Progenitor cell of endocrine pancreas (in vitro differentiated cells): ENCODE results near the gene DOK1. TPM values are rescaled to one million over a fixed set of nuclear protein-coding genes. Genes with fewer than 3 reads are reported as not detected.

ENCODE experiments used
- DNase-seq: peaks from one replicate; pipeline ENCODE4 v3.0.0; 2021; ENCODE audit warnings: low spot score; ENCODE audit not compliant: unreplicated experiment
- H3K27ac Mint-ChIP-seq: 2 replicates; pipeline ENCODE4 v1.8.0; 2021; ENCODE audit warnings: mild to moderate bottlenecking, moderate library complexity, mixed read lengths
- H3K27me3 Mint-ChIP-seq: 2 replicates; pipeline ENCODE4 v1.8.0; 2021; ENCODE audit warnings: mixed read lengths
- H3K36me3 Mint-ChIP-seq: 2 replicates; pipeline ENCODE4 v1.8.0; 2022; ENCODE audit warnings: mixed read lengths; ENCODE audit not compliant: insufficient read depth
- H3K4me1 Mint-ChIP-seq: 2 replicates; pipeline ENCODE4 v1.8.0; 2021; ENCODE audit warnings: low read depth, mixed read lengths
- H3K4me3 Mint-ChIP-seq: 2 replicates; pipeline ENCODE4 v1.8.0; 2021; ENCODE audit warnings: low read depth, mild to moderate bottlenecking, moderate library complexity, mixed read lengths
- H3K9me3 Mint-ChIP-seq: 2 replicates; pipeline ENCODE4 v1.8.0; 2021; ENCODE audit warnings: low read depth, mixed read lengths
- total RNA-seq: library from RNA; stranded (reverse); gene quantifications from 2 replicates; pipeline ENCODE4 v1.2.1, GENCODE V29; 2021
- TF ChIP-seq, protein P1 (sequence below): fragments of 200-600 bp; sonication (generic); IDR thresholded peaks from one replicate; pipeline ENCODE4 v1.5.0; 2021; ENCODE audit warnings: antibody characterized with exemption, mild to moderate bottlenecking; ENCODE audit not compliant: unreplicated experiment

Gene DOK1
- total RNA-seq, 1 donor from 2014 or later, result 18.5 TPM

DNA sequence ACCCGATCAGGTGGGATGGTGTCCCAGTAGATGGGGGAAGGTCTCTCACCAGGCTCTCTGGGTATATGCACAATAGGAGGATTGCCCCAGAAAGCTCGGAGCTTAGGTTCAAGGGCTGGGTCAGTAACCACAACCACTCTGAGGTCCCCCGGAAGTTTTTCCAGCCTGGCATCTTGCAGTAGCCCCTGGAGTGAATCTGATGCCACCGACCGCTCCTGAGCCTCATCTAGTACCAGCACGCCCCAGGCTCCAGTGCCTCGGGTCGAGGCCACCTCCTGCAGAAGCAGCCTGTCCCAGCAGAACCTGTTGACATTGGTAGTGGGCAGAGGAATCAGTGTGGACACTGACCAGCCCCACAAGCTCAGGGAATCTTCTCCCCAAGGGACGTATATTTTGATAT lies 30.5 kb upstream of the DOK1 start:
- no peak for DNase-seq
- no peak overlapping the region for H3K27ac Mint-ChIP-seq
- peaks cover 11% of the 10 kb centered on the region for H3K36me3 Mint-ChIP-seq
- TF ChIP-seq, protein P1, sequence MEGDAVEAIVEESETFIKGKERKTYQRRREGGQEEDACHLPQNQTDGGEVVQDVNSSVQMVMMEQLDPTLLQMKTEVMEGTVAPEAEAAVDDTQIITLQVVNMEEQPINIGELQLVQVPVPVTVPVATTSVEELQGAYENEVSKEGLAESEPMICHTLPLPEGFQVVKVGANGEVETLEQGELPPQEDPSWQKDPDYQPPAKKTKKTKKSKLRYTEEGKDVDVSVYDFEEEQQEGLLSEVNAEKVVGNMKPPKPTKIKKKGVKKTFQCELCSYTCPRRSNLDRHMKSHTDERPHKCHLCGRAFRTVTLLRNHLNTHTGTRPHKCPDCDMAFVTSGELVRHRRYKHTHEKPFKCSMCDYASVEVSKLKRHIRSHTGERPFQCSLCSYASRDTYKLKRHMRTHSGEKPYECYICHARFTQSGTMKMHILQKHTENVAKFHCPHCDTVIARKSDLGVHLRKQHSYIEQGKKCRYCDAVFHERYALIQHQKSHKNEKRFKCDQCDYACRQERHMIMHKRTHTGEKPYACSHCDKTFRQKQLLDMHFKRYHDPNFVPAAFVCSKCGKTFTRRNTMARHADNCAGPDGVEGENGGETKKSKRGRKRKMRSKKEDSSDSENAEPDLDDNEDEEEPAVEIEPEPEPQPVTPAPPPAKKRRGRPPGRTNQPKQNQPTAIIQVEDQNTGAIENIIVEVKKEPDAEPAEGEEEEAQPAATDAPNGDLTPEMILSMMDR, result no peak
- H3K4me1 Mint-ChIP-seq, result peaks cover 9% of the 10 kb centered on the region
- H3K9me3 Mint-ChIP-seq, result no peaks in the 10 kb centered on the region
- H3K27me3 Mint-ChIP-seq, result peaks cover 41% of the 10 kb centered on the region
- H3K4me3 Mint-ChIP-seq, result no peak overlapping the region

DNA sequence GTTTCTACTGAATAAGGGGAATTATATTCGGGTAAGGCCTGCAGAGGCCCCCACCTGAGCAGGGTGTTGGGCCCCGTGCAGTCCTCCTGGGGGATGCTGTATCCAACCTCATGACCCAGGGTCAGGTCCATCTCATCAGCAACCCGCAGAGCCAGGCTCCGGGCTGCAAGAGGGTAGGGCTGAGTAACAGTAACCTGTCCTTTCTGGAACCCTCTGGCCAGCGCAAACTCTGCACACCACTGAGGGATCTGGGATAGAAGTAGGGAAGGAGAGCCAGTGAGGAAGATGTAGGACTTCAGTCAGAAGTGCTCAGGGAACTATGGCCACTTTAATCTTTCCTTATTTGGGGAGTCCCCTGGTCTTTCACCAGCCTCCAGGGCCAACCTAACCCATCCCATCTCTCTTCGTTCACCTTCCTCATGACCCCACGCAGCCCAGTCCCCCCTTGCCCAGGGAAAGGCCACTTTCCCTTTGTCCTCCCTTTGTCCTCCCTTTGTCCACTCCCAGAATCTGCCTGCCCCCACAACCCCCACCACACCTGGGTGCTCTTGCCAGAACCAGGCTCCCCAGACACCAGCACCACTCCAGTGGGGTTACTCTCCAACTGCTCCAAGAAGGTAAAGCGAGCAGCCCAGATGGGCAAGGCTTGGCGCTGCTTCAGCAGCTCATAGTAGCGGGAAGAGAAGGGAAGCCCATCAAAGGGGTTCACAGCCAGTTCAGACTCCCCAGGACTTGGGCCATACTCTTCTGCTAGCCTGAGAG lies 29.4 kb upstream of the DOK1 start:
- H3K27me3 Mint-ChIP-seq, result peaks cover 30% of the 10 kb centered on the region
- H3K4me3 Mint-ChIP-seq, result no peak overlapping the region

DNA sequence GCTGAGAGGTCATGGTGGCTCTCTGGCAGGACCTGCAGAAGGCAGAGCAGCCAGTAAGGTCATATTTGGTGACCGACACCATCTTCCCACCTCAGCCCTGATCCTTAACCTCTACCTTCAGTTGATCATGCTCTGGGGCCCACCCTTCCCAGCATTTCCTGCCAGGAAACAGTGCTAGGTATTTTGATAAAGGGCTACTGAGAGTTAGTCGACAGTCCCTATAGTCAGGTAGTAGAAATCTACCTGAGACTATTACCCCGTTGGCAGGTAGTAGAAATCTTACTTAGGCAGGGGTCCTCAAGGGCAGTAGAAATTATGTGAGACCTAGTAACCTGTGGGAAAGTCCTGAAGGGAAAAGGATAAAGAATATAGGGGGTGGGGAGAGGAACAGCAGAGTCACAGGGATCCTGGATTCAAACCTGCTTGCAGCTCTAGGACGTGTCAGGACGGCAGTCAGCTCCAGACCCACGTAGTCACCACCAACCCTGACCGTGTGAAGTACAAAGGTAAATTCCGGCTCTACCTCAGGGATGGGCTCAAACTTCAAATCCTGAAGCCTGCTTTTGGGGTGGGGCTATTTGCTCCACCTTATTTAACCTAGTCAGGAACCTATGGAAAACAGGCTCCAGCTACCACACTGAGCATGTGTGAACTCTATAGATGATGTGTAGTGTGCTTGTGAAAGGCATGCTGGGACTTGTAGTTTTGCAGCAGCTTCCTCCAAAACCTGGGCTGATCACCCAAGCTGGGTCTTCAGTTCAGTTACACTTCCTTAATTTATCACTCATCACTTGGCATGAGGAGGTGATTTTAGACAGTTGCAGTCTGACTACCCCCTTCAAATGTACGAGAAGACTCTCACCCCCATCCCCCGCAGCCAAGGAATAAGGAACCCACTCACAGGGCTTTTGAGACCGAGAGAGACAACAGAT lies 28.5 kb upstream of the DOK1 start, which contains the start of gene DQX1:
Gene DQX1, minus strand, starts transcription at position 515 of the 932 bp plus-strand sequence. Its CDS starts 502 bp downstream, at position 13.
- DNase-seq, result no peak
- Mint-ChIP-seq H3K27ac (no peak within 1 kb of the TSS), H3K27me3 (peaks cover 21% of the 10 kb centered on the region)

More for the DNA sequence above, 29.4 kb upstream of the DOK1 start:
- Mint-ChIP-seq H3K27ac (no peak overlapping the region), H3K36me3 (peaks cover 11% of the 10 kb centered on the region), H3K4me1 (peaks cover 9% of the 10 kb centered on the region), H3K9me3 (no peaks in the 10 kb centered on the region)
- DNase-seq, result no peak
- TF ChIP-seq, protein P1, result no peak

DNA sequence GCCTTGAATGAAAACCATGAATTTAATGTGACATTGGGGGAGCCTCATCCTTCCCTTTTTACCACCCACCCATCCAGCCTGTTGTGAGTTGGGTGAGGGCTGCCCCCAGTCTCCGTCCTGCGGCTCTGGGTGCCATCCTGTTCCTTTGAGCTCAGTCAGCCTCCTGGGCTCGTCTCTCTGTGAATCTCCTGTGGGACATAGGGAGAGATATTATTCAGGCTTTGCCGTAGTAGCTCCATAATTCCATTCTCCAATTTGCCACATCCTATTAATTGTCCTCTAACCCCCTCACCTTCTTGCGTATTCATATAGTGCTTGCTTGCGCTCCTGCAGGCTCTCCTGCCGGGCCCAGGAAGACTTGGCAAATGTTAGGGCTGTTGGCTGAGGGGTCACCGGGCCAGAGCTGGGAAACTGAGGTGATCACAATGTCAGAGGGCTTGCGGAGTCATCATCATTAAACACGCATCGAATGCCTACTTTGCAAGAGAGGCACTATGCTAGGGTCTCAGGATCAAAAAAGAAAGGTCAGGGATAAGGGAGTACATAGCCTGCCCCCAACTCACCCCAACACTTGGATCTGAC lies 27.8 kb upstream of the DOK1 start:
- H3K4me1 Mint-ChIP-seq, result peaks cover 14% of the 10 kb centered on the region
- peak overlapping the region; percentile 38 for H3K4me3 Mint-ChIP-seq
- peaks cover 11% of the 10 kb centered on the region for H3K36me3 Mint-ChIP-seq
- TF ChIP-seq, protein P1, result no peak
- no peaks in the 10 kb centered on the region for H3K9me3 Mint-ChIP-seq
- no peak overlapping the region for H3K27ac Mint-ChIP-seq
- DNase-seq, result no peak
- peaks cover 15% of the 10 kb centered on the region for H3K27me3 Mint-ChIP-seq

More for the DNA sequence above, 28.5 kb upstream of the DOK1 start, which contains the start of gene DQX1:
- TF ChIP-seq, protein P1, result no peak
- Mint-ChIP-seq H3K4me1 (peaks cover 13% of the 10 kb centered on the region), H3K9me3 (no peaks in the 10 kb centered on the region), H3K36me3 (peaks cover 11% of the 10 kb centered on the region), H3K4me3 (peak within 1 kb of the TSS; percentile 44)

DNA sequence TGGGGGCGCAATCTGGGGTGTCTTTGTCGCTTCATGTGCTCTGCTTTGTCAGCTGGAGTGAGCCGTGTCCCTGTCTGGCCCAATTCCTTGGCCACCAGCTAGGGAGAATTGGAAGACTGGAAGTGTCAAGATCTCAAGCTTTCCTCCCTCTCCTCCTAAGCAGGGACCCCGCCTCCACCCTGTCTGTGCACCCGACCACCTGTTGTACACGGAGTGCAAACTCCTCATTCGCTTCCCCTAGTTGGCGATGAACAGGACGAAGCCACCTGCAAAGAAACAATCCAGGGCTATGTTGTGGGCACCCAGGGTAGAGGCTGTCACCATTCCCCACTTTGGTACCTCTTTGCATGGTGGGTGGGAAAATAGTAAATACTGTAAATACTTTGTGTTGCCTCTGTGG lies 26.8 kb upstream of the DOK1 start:
- Mint-ChIP-seq H3K9me3 (no peaks in the 10 kb centered on the region), H3K27ac (no peak overlapping the region), H3K27me3 (peaks cover 6% of the 10 kb centered on the region), H3K4me1 (peaks cover 17% of the 10 kb centered on the region), H3K4me3 (peak overlapping the region; percentile 98), H3K36me3 (peaks cover 14% of the 10 kb centered on the region)
- DNase-seq, result no peak
- TF ChIP-seq, protein P1, result no peak
